Colonic mucosa (tissue), 4 donors: Measurements from ENCODE around the gene WSB1. TPM values are rescaled to one million over a fixed set of nuclear protein-coding genes. Genes with fewer than 3 reads are reported as not detected.

Source experiments
- DNase-seq: peaks from one replicate; pipeline ENCODE4 v3.0.0-alpha.2; 2020
- H3K27ac ChIP-seq: fragments of 200-600 bp; one replicate; pipeline ENCODE4 v1.8.0; 2021
- H3K27me3 ChIP-seq: fragments of 200-600 bp; one replicate; pipeline ENCODE4 v1.8.0; 2021
- H3K36me3 ChIP-seq: fragments of 200-600 bp; one replicate; pipeline ENCODE4 v1.8.0; 2021
- H3K4me1 ChIP-seq: fragments of 200-600 bp; one replicate; pipeline ENCODE4 v1.8.0; 2021; ENCODE audit warnings: mild to moderate bottlenecking
- H3K4me3 ChIP-seq: fragments of 200-600 bp; one replicate; pipeline ENCODE4 v1.8.0; 2021
- H3K9ac ChIP-seq, 2 donors: one replicate each; pipeline ENCODE4 v1.7.0; 2013; ENCODE audit warnings: control low read depth in 2 of 2, low read depth in 2 of 2, low read length in 2 of 2
- H3K9me3 ChIP-seq: fragments of 200-600 bp; one replicate; pipeline ENCODE4 v1.8.0; 2021
- CTCF ChIP-seq: fragments of 200-600 bp; IDR thresholded peaks from one replicate; pipeline ENCODE4 v1.8.0; 2022; ENCODE audit warnings: antibody characterized with exemption, mild to moderate bottlenecking
- intact Hi-C: fragments of 100-400 bp; cut with DNase I; formaldehyde crosslinking; loops from one replicate; pipeline ENCODE4 v1.14.1; 2022
- microRNA-seq: library from miRNA; unstranded; fragments of <30 nt; microRNA quantifications from one replicate; pipeline ENCODE4, GENCODE V29; 2019
- total RNA-seq, 2 donors: library from RNA; stranded (reverse); fragmentation: NEBNext Ultra II Directional in 1 of 2; extraction: Animal tissue kit (Norgen Biotek cat#: 25700) in 1 of 2; gene quantifications; one replicate each; pipeline ENCODE4 v1.2.1, GENCODE V29; 2021
- donor health status: healthy.
- donor health status: DM: no; HTN: no; CAD: no.
- donor health status: DM: no; HTN: no; CAD: no.

Gene WSB1
- total RNA-seq, 2 donors from 2014 or later: 94.2 to 150 TPM

- intact Hi-C loops: no loop called here
- H3K36me3 ChIP-seq: no peaks in the 10 kb centered on the region
- no peak overlapping the region for H3K9ac ChIP-seq
- no peak for TF ChIP-seq CTCF
- DNase-seq: no peak
- H3K4me1 ChIP-seq: no peaks in the 10 kb centered on the region
- no peaks in the 10 kb centered on the region for H3K9me3 ChIP-seq
- no peaks in the 10 kb centered on the region for H3K27me3 ChIP-seq
- H3K27ac ChIP-seq: no peak overlapping the region
- H3K4me3 ChIP-seq: no peak overlapping the region
Observed at GRCh38 chr17:27360507-27360906, 66.6 kb downstream of the WSB1 start.

GRCh38 chr17:27361695-27362094, 67.8 kb downstream of the WSB1 start:
- no peaks in the 10 kb centered on the region for H3K27me3 ChIP-seq
- no peaks in the 10 kb centered on the region for H3K36me3 ChIP-seq
- H3K4me3 ChIP-seq: no peak overlapping the region
- no peaks in the 10 kb centered on the region for H3K4me1 ChIP-seq
- no peak for DNase-seq
- H3K9ac ChIP-seq: no peak overlapping the region
- H3K9me3 ChIP-seq: no peaks in the 10 kb centered on the region
- no peak for TF ChIP-seq CTCF
- intact Hi-C loops: no loop called here
- no peak overlapping the region for H3K27ac ChIP-seq

- Histone ChIP-seq H3K36me3 (no peaks in the 10 kb centered on the region), H3K9ac (no peak overlapping the region), H3K9me3 (no peaks in the 10 kb centered on the region), H3K27me3 (no peaks in the 10 kb centered on the region), H3K27ac (no peak overlapping the region), H3K4me1 (no peaks in the 10 kb centered on the region), H3K4me3 (no peak overlapping the region)
- TF ChIP-seq CTCF: no peak
- intact Hi-C loops: no loop called here
- no peak for DNase-seq
Observed at GRCh38 chr17:27362503-27362902, 68.6 kb downstream of the WSB1 start.

- DNase-seq: no peak
- no peaks in the 10 kb centered on the region for H3K27me3 ChIP-seq
- H3K36me3 ChIP-seq: no peaks in the 10 kb centered on the region
- no peaks in the 10 kb centered on the region for H3K4me1 ChIP-seq
- intact Hi-C loops: no loop called here
- no peaks in the 10 kb centered on the region for H3K9me3 ChIP-seq
- no peak for TF ChIP-seq CTCF
- H3K27ac ChIP-seq: no peak overlapping the region
- no peak overlapping the region for H3K9ac ChIP-seq
- H3K4me3 ChIP-seq: no peak overlapping the region
Observed at GRCh38 chr17:27362909-27363308, 69.0 kb downstream of the WSB1 start.

GRCh38 chr17:27363326-27363725, 69.4 kb downstream of the WSB1 start:
- H3K27ac ChIP-seq: no peak overlapping the region
- no peak for DNase-seq
- intact Hi-C loops: no loop called here

More at GRCh38 chr17:27363326-27363725, 69.4 kb downstream of the WSB1 start:
- H3K9me3 ChIP-seq: no peaks in the 10 kb centered on the region
- H3K9ac ChIP-seq: no peak overlapping the region
- H3K36me3 ChIP-seq: no peaks in the 10 kb centered on the region
- no peaks in the 10 kb centered on the region for H3K27me3 ChIP-seq
- H3K4me3 ChIP-seq: no peak overlapping the region
- TF ChIP-seq CTCF: no peak
- no peaks in the 10 kb centered on the region for H3K4me1 ChIP-seq

Small RNAs within 50 kb of the gene (microRNA-seq; reads per million reads assigned to microRNA genes)
- not detected for gene MIR4522

Other genes starting within 250 kb of the WSB1 start
- gene KSR1, start 162.3 kb downstream of the WSB1 start, total RNA-seq: 10 to 100 TPM; 13.9 to 16.5 TPM